Heart left ventricle (tissue), 13 donors: ENCODE data around the gene TRPM2.

ENCODE experiments used
- CTCF ChIP-seq, 12 donors: fragments of 200-600 bp; sonication (generic) in 4 of 12; IDR thresholded peaks; one replicate each; pipeline versions ENCODE4 v1.5.0 to v1.8.0; 2018 to 2022; ENCODE audit warnings: antibody characterized with exemption in 12 of 12, mild to moderate bottlenecking in 5 of 12
- POLR2A ChIP-seq, 2 donors: fragments of 450-650 bp; IDR thresholded peaks; one replicate each; pipeline ENCODE4 v1.6.1; 2017; ENCODE audit warnings: antibody characterized with exemption in 2 of 2, mild to moderate bottlenecking in 2 of 2, moderate library complexity in 2 of 2
- donor health status: ischemic (EF 13 %, LVEDD 7.1; RV severe dilation, severe dysfunction).
- donor health status: DM: no; HTN: yes; CAD: no.
- donor health status: DM: no; HTN: no; CAD: no.
- donor health status: ischemic (EF 25% LVEDD 6.9; RV normal size, moderate dysfunction).
- donor health status: ischemic (EF 25% LVEDD 5.7; RV mildly dilated, moderate dysfunction).
- donor health status: ischemic (EF 35%, LVEDD 5.7; RV mildly dilated, moderate dysfunction).
- donor health status: nonischemic (EF 11% LVEDD 7.7; RV severe dilation, severe dysfunction).
- donor health status: DM: yes; HTN: yes; CAD: no.
- donor health status: PGD.
- donor health status: ischemic (EF 29% LVEDD 5.4; RV normal size, mild dysfunction).
- donor health status: nonischemic (EF 23%, LVEDD 6.1; RV moderate dilation, normal function).

DNA sequence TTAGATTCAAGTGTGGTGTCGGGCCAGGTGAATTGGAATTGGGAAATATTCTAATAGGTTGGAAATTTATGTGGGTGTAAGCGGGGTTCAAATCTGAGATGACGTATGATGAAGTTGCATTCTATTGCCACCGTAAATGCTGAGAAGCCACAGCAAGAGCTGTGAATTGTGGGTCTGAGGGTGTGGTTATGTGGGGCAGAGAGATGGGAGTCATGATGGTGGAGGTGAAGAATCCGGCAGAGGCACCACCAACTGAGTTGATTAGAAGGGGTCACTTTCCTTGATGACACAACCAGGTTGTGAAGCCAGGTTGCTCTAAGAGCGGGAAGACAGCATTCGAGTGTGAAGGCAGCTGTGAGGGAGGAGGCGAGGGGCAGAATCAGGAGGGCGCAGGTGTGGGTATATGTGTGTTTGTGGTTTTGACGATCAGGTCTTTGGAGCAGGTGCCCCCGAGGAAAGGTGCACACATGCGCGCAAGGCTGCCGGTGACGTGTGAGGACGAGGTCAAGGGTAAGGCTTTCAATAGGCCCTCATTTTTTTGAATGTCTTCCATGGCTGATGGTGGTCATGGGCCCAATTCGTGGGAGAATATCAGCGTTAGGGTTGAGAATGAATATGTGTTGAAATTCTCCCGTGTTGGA, 120.6 kb downstream of the TRPM2 start:
- TF ChIP-seq POLR2A (IDR thresholded peaks at IDR 0.05) (no peak), CTCF (IDR thresholded peaks at IDR 0.05) (no peak)
